SHP77 (cell line): ENCODE results near the gene SMARCD2.
A peak's percentile ranks its signal among the peaks of the same experiment; 100 is the strongest.
"Not testable (repeated sequence)": the region's sequence is repeated elsewhere in the genome, so short reads cannot be mapped to it uniquely, and the experiment has no call there.

Experiments
- DNase-seq, 2 experiments: peaks; one replicate each; lab custom pipeline; 2025; lab: John Stamatoyannopoulos, UW

Gene SMARCD2

DNA sequence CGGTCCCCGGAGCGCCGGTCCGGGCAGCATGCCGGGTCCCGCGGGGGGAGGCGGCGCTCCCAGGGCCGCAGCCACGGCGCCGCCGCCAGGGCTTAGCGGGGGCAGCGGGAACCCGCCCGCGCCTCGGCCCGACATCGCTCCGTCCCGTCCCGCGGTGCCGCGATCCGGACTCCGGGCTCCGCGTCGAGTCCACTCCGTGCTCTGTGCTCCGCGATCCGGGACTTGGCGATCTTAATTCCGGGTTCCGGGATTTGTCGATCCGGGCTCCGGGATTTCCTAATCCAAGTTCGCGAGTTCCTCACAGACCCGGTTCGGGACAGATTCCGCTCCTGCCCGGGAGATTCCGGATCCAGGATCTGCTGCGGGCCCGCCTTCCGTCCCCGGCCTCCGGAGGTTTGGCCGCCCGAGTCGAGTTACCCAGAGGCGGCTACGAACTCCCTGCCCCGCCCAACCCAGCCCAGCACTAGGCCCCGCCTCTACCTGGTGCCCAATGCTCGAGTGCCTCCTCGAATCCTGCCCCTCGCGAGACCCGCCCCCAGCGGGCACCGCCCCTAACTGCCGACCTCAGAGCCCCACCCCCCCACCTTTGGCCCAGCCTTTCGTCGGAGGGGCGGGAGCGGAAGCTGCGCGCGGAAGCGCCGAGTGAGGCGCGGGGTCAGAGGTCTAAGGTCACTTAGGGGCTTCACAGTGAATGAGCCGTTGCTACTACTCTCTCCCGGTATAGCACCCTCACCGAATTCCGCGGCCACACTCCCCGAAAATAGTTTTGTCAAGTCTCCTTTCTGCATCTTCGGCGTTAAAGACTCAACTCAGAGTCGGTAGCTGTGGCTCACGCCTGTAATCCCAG lies at the start of gene SMARCD2:
Gene SMARCD2, minus strand, starts transcription at position 146 of the 847 bp plus-strand sequence. Its CDS starts 11 bp downstream, at position 135.
- DNase-seq, result peak; percentile 95 to 96

DNA sequence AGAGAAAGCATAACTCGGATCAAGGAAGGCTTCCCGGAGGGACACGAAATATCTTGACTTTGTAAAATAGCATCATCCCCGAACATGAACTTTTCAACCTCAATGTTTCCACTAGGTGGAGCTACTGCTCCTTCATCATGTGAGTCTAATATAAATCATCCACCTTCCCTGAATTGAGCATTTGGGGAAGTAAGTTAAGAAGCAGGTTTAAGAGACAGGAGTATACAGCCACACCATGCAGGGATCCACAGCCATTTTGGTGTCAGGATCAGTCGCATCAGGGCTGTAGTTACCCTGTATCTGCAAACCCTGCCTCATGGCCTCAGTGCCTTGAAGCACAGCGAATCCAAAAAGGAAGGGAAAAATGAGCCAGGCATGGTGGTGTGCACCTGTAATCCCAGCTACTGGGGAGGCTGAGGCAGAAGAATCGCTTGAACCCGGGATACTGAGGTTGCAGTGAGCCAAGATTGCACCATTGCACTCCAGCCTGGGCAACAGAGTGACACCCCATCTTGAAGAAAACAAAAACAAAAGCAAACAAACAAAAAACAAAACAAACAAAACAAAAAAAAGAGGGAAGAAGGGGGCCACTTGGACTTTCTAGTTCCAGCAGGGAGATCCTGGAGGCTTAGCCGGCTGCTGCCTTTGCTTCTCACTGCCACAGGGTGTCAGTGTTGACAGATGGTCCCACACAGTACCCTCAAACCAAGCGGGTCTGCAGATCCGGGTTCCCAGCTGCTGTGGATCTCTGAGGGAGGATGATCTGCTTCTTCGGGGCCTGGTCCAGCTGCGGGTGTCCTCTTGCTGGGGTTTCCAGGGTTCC lies 46.8 kb upstream of the SMARCD2 start:
- peak; percentile 18 to 28 for DNase-seq

DNA sequence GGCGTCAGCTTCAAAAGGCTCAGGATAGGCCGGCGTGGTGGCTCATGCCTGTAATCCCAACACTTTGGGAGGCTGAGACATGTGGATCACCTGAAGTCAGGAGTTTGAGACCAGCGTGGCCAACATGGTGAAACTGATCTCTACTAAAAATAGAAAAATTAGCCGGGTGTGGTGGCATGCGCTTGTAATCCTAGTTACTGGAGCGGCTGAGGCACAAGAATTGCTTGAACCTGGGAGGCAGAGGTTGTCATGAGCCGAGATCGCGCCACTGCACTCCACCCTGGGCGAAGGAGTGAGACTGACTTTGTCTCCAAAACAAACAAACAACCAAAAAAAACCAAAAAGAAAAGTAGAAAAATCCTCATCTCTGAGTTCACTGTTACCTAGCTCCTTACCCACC lies 42.6 kb upstream of the SMARCD2 start:
- not testable (repeated sequence) for DNase-seq

GRCh38 chr17:63882626-63883126 lies 40.2 kb upstream of the SMARCD2 start:
- not testable (repeated sequence) for DNase-seq

DNA sequence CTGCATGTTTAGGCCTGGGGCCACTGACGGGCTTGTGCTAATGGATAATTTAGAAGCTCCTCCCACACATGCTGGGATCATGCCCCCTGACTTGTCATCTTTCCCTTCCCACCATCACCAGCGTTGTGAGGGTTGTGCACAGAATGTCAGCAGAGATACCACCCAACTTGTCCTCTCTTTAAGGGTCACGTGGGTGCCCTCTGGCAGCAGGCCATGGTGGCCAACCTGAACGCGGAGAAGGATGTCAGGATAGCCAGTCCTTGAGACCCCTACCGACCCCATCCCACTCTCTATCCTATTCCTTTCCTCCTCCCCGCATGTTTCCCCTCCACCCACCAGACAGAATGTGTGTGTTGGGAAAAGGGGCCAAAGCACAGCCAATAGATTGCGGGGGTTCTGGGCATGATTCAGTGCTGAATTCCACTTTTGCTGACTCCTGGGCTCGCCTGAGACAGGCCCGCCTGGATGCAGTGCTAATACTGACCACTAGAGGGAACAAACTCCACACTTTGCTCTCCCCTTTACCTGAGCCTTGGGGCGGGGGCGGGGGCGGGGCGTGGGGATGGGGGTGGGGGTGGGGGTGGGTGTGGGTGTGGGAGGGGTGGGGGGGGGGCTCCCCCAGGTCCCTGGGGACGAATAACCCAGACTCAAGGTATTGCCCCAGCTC lies 39.6 kb upstream of the SMARCD2 start, which contains the start of gene GH2:
Gene GH2, minus strand, starts transcription at position 10 of the 667 bp plus-strand sequence. CDS start 143 bp downstream, outside the sequence.
- no peak for DNase-seq

- not testable (repeated sequence) for DNase-seq
Observed at GRCh38 chr17:63881337-63881736, 38.9 kb upstream of the SMARCD2 start.

GRCh38 chr17:63880706-63881105 lies 38.2 kb upstream of the SMARCD2 start:
- DNase-seq, result no peak

DNA sequence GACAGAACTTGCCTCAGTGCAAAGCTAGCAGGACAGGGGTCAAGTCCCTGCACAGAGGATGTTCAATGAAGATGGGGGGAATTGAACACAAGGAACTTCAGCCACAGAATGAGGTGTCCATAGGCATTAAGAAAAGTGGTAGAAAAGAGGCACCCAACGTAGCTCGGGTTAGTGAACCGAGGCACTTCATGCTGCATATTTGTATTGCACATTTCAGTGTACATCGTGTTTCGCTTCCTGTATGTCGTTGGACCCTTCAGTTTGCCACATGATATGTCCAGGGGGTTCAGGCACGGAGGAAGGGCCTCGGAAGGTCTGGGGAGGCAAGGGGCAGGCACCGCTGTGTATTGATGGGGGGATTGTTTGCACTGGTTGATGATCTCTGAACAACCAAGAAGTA lies 35.9 kb upstream of the SMARCD2 start:
- not testable (repeated sequence) for DNase-seq

DNA sequence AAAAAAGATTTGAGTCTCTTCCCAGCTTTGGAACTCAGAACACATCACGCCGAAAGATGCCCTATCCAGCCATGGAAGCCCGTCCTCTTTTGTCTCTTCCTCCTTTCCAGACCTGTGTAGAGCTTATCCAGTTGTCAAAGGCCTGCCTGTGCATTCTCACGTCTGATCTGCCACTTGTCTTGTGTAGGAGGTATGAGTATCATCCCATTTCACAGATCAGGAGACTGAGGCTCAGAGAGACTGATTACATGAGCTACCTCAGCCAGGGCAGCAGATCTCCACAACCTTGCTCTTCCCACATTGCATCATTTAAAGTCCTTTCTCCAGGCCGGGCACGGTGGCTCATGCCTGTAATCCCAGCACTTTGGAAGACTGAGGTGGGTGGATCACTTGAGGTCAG lies 32.2 kb upstream of the SMARCD2 start:
- not testable (repeated sequence) for DNase-seq

DNA sequence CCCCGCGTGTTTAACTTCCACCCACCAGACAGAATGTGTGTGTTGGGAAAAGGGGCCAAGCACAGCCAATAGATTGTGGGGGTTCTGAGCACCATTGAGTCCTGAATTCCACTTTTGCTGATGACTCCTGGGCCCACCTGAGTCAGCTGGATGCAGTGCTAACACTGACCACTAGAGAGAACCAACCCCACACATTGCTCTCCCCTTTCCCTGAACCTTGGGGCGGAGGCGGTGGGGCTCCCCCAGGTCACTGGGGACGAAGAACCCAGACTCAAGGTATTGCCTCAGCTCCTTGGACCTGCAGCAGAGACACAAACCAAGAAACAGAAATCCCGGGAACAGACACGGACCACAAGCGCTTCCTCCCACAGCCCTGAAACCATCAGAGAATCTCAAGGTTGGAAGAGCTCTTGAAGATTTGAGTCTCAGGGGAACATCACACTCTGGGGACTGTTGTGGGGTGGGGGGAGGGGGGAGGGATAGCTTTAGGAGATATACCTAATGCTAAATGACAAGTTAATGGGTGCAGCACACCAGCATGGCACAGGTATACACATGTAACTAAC lies 31.7 kb upstream of the SMARCD2 start:
- not testable (repeated sequence) for DNase-seq

- not testable (repeated sequence) for DNase-seq
Observed at GRCh38 chr17:63873577-63873976, 31.1 kb upstream of the SMARCD2 start, which contains the start of gene CSH2. Gene CSH2, minus strand, starts transcription at chr17:63873677. Its CDS starts 63 bp downstream, at chr17:63873614.

DNA sequence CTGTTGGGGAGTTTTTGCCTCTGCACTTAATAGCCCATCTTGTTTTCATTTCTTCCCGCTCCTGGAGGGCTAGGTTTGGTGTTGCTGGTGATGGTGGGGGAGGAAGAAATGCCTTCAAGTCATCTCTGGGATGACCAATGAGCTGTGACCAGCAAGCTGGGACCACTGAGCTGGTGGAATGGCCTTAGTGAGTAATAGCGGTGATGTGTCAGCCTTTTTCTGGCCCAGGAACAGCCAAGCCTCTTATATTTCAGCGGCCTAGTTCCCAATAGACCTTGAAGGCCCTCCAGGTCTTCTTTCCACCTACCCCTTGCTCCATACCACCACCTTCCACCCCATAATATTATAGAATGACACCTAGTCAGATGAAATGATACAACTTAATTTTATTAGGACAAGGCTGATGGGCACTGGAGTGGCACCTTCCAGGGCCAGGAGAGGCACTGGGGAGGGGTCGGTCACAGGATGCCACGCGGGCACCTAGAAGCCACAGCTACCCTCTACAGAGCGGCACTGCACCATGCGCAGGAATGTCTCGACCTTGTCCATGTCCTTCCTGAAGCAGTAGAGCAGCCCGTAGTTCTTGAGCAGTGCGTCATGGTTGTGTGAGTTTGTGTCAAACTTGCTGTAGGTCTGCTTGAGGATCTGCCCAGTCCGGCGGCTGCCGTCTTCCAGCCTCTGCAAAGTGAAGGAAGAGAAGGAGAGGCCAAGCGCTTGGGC lies 29.3 kb upstream of the SMARCD2 start:
- not testable (repeated sequence) for DNase-seq

GRCh38 chr17:63870292-63870665 lies 27.8 kb upstream of the SMARCD2 start:
- not testable (repeated sequence) for DNase-seq

- DNase-seq, result not testable (repeated sequence)
Observed at GRCh38 chr17:63869491-63870291, 27.2 kb upstream of the SMARCD2 start.

GRCh38 chr17:63866625-63867024 lies 24.1 kb upstream of the SMARCD2 start:
- not testable (repeated sequence) for DNase-seq

DNA sequence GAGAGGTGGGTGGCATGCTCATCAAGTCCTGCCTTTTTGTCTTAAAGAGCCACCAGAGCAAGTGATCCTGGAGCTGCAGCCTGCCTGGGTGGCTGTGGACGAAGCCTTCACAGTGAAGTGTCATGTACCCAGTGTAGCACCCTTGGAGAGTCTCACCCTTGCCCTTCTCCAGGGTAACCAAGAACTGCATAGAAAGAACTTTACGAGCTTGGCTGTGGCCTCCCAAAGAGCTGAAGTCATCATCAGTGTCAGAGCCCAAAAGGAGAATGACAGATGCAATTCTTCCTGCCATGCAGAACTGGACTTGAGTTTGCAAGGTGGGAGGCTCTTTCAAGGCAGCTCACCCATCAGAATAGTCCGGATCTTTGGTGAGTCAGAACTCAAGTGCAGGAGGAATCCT lies 16.8 kb upstream of the SMARCD2 start:
- DNase-seq, result no peak

GRCh38 chr17:63856425-63856824 lies 13.9 kb upstream of the SMARCD2 start:
- not testable (repeated sequence) for DNase-seq

DNA sequence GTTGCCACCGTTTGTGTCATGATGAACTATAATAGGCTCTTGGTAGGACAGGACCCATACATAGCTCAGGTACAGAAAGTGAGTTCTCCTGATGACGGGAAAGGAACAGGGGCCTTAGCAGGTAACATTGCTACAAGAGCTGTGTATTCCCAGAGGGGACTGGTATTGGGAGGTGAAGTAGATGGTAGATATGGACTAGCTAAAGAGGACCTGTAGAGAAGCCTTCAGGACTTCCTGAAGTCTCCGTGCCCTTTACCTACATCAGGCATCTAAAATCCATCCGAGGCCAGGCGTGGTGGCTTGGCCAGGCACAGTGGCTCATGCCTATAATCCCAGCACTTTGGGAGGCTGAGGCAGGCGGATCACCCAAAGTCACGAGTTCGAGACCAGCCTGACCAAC lies 12.7 kb upstream of the SMARCD2 start:
- no peak for DNase-seq

GRCh38 chr17:63854709-63855108 lies 12.2 kb upstream of the SMARCD2 start:
- no peak for DNase-seq

- no peak for DNase-seq
Observed at GRCh38 chr17:63853260-63853659, 10.8 kb upstream of the SMARCD2 start.
